Ovary (tissue), 3 donors: ENCODE measurements around the gene VPS13C.

Experiments used
- CTCF ChIP-seq, 3 donors: fragments of 450-650 bp in 2 of 3; fragments of 200-600 bp in 1 of 3; IDR thresholded peaks; one replicate each; pipeline versions ENCODE4 v1.5.1 to v1.8.0; 2016 to 2022; ENCODE audit warnings: antibody characterized with exemption in 3 of 3, mild to moderate bottlenecking in 1 of 3
- EP300 ChIP-seq: sonication (generic); formaldehyde crosslinking; IDR thresholded peaks from one replicate; pipeline ENCODE4 v1.6.1; 2017; ENCODE audit warnings: antibody characterized with exemption
- donor health status: DM: no; HTN: no; CAD: no.

GRCh38 chr15:61835496-61836106 is 224.6 kb downstream of the VPS13C start:
- TF ChIP-seq EP300 = no peak
- TF ChIP-seq CTCF (IDR thresholded peaks at IDR 0.05) = peak; percentile 54 to 77 (median 72)
